HG03045 (cell line): ENCODE results near the gene GLI3.
A peak's percentile ranks its signal among the peaks of the same experiment; 100 is the strongest.

Experiments used
- ATAC-seq: cut with Tn5 transposase; IDR thresholded peaks from one replicate; pipeline ENCODE4 v1.9.1; 2021; ENCODE audit warnings: mild to moderate bottlenecking, moderate library complexity; ENCODE audit not compliant: unreplicated experiment

The GLI3 gene

DNA sequence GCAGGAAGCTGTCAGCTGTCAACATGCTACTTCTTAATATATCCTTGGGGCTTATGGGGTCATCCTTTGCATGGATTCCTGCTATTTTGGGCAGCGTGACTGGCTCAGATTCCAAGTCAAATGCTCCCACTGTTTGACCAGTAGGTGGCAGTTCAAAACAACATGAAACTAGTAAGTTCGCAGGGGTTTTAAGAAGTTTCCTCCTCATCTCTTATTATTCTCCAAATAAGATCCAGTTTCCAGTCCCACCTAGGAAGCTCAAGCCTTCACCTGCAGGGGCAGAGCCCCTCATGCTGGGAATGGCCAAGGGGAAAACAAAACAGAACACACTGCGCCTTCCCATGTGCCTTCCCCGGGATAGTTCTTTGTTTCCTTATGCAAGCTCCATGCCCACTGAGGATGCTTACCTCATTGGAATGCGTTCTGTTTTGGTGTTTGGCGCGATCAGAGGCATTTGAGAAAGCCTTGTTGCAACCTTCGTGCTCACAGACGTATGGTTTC, 259.8 kb downstream of the GLI3 start:
- no peak for ATAC-seq

DNA sequence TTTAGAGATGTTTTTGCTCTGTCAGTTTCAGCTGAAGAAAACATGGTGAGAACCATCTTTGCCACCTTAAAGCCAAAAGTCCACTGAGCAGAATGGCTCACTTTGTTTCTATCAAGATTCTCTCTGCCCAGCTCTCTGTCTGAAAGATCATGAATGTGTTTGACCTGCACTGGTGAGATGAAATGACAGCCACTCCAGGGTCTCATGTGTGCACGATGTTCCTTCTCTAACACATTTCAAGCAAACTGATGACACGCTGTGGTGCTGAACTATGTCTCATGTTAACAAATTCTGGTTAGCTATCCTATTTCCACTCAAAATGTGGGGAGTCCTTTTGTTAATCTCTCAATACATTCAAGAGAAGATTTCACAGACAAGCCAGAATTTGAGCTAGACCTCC, 260.6 kb downstream of the GLI3 start:
- no peak for ATAC-seq

DNA sequence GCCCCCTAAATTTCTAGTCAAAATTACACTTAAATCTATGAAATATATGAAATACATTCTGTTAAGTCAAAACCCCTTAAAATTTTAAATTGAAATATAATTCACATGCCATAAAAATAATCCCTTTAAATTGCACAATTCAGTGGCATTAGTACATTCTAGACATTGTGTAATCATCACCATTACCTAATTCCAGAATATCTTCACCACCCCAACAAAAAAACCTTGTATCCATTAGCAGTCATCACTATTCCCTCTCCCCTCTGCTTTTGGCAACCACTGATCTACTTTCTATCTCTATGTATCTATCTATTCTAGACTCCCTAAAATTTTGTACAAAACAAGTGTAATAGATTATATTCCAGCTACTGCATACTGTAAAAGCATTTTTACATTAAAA, 261.2 kb downstream of the GLI3 start:
- ATAC-seq = no peak

DNA sequence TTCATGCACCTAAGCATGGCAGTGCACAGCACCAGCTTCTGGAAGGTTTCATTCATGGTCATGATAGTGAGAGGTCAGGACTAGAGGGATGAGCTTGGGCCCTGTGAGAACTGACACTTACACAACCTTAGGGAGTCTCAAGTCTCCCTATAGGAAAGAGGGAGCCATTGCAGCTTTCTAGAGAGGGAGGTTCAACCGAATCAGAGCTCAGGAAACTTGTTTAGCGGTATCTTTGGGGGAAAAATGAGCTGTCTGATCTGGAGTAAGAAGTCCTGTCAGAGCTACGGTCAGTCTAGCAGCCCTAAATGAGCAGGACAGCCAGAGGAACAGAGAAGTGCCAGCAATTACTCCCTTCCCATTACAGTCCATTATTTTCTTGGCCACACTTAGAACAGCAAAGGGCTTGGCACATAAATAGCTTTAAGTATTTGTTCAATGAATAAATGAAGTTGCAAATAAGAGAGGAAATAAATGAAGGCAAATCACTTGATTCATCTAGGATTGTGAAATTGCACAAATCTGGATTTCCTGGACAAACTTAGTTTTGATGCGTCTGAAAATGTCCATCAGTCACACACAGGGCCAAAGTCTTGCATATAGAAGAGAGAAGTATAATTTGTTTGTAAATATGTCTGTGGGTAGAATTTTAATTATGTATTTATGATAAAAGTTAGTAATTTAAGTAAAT, 262.0 kb downstream of the GLI3 start:
- ATAC-seq = no peak

DNA sequence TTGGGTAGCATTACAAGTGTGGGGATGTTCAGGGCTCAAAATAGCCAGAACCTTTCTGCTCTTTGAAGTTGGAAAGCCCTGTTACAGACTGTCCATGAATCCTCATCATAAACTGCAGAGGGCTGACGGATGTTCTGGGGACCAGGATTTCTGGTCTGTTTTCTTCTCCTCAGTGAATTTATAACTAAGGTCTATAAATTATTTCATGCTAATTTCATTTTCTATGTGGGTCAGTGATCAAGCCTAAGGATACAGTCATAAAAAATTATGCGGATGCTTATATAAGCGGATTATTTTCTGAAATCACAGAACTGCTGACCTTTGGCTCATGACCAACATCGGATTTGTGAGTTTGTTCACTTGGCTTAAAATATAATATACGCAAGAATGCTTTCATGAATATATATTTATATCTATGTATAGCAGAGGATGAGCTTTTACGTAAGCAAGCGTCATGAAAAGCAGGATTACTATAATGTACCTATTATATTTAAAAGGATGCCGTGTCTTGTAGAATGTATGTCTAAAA, 263.7 kb downstream of the GLI3 start:
- no peak for ATAC-seq

DNA sequence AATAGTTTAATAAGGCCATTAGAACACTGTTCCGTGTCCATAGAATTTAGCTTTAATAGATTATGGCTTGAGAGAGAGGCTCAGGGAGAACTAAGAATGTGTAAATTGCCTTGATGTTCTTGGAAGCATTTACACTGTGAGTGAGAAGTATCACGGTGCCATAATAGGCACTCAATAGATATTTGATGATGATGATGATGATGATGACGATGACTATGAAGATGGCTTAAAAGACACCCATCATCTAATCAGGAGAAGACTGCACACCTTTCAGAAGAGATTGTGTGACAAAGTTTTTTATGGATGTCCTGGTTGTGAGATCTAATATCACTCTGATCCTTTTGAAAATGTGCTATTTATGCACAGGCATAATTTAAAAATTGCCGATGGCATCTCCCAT, 264.2 kb downstream of the GLI3 start:
- no peak for ATAC-seq

DNA sequence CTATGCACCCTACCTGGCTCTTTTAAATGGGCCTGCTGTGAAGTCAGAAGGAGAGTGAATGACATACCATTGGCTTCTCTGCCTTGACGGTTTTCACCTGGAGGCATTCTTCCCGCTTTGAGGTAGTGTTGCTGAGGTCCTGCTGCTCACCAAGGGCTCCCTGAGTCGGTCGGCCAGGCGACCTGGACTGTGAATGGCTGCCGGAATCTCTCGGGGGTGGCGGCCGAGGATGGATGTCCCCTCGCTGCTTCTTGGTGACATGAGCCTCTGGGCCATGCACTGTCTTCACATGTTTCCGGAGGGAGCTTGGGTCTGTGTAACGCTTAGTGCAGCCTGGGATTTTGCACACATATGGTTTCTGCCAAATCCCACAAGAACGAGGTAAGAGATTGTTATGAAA, 264.7 kb downstream of the GLI3 start:
- ATAC-seq = no peak

DNA sequence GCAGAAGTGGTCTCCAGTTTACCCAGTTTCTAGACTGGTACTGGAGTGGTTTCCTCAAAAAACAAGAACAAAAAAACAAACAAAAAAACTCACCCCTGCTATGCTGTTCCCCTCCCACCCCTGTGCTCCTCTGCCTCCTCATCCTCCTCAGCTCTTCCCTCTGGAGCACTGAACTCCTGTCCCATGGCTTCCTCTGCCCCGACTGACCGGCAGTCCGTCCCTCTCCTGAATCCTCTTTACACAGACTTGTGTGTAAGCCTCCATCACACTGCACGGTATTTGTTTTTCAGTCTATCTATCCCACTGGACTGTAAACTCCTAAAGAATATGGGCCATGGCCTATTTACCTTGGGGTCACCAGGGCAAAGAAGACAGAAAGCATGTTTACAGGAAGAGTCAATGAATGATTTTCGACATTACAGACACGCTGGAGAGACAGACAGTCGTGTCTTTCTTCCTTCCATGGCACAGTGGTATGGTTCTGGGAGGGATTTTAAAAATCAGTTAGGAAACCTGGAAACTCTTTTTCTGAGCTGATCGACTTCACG, 265.3 kb downstream of the GLI3 start:
- ATAC-seq = no peak

DNA sequence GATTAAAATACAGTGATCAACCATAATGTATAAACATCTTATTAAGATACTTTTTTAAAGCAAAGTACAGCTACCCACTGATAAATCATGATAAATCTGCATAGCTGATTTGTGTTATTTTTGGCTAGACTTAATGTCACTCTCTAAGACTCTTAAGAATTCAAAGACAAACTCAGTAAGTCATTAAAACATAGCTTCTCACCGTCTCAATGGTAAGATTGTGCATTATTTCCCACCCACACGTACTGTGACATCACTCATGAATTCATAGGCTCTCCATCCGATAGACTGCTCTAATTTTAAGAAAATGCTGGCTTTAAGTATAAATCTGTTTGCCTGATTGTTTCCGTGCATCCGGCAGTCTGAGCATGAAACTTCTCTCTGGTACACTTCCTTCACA, 266.1 kb downstream of the GLI3 start:
- ATAC-seq = no peak

DNA sequence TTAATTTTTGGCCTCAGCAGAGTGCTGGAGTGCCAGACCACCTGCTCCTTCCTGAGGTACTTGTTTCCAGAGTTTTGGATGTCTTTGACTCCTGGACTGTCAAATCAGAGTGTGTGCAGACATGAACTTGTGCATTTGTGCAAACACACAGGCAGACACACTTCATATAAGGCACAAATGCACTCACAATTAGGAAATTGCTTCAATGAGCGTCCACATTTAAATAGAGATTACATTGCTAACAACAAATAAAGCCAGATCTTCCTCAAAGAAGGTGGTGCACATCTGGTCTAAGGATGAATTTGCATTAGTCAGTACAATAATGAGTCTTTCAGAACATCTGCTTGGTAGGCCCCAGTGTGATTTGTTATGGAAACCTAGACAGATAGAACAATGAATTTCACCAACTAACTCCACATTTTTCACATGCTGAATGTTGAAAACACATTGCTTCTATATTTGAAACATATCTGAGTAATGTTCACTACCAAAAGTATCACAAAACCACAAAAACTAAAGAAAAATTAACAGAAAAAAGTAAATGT, 267.4 kb downstream of the GLI3 start:
- ATAC-seq = no peak

DNA sequence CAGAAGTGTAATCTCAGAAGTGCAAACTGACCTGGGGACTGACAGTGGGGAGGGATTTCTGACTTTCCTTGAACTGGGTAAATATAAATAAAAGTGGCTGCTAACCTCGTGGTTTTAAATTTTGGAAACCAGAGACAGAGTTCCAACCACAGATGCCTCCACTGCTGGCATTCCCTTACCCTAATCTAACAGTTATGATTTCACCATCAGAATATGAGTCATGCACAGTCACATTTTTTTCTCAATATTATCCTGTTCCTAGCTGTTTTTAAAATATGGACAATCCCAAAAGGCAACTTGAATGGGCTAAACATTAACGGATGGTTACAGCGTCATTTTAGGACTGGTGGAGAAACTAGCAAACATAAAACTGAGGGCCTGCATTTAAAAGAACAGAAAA, 269.9 kb downstream of the GLI3 start:
- no peak for ATAC-seq

DNA sequence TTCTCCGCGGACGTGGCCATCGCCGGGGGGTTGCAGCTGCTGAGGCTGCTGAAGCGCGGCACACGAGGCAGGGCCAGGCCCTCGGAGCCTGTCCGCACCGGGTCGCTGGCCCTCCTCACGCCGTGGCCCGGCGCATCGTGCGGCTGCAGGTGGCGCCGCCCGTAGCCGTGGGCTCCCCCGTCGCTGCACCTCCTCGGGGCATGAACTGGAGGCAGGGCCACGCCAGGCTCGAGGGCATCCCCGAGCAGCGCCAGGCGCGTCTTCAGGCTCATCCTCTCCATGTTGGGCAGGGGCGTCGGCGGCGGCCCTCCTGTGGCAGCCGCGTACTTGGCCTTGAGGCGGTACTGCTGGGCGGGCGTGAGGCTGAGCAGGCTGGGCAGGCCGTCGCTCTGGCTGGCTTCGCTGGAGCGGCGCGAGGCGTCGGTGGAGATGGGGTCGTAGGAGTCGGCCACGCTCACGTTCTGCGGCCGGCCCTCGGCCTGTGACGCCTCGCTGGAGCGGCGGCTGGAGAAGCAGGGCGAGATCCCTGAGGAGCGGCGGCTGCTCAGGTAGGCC, 271.0 kb downstream of the GLI3 start:
- no peak for ATAC-seq

DNA sequence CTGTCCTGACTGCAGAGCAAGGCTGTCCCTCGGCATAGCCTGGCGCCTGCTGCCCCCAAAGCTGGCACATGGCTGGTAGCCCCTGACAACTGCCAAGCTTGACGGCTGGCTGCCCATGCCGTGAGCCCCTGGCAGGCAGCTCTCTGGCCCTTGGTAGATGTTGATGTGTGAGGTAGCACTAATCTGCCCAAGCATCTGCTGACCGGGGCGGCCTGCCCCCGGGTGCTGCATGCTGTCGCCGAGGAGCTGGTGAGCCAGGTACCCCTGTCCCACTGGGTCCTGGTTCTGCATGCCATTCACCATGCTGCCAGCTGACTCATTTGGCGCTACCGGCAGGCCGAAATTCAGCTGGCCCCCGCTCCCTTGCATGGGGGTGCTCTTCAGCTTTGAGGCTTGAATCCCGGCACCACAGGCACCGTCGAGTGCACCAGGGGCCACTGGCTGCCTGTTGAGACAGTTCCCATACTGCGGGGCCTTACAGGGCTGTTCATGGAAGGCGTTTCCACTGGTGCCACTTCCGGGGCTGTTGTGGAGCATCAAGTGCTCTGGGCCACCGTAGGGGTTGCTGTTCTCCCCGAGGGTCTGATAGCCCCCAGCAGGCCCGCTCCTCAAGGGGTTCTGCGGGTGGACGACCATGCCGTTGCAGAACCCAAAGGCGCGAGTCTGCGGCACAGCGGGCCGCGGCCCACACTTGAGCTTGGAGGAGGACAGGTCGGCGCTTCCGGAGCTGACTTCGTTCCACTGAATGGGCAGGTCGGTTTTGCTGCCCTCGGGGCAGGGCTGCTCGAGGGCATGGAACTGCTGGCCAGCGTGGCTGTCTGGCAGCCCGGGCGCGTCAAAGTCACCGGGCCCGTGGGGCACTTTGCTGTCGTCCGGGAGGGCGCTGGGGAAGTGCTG, 271.9 kb downstream of the GLI3 start:
- no peak for ATAC-seq

DNA sequence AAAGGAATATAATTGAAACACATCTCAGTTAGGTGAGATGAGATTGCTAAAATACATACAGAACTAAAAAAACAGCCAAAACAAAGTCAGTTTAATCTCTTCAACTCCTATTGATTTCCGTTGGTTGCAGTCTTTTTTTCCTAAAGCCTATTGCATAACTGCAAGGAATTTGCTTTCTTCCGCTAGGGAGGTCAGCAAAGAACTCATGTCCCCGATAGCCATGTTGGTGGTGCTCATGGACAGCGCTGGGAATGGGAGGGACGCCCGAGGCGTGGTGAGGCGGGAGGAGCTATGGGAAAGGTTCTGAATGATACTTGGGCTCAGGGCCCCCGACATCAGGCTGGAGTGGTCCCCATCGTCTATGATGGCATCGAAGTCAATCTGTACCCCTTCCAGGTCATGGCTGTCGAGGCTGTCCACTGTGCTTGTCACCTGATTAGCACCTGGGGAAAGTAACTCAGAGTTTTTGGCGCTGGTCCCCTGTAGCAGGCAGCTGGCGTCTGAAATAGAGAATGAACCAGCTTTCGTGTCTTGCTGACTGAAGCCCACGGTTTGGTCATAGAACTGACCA, 272.7 kb downstream of the GLI3 start:
- no peak for ATAC-seq

DNA sequence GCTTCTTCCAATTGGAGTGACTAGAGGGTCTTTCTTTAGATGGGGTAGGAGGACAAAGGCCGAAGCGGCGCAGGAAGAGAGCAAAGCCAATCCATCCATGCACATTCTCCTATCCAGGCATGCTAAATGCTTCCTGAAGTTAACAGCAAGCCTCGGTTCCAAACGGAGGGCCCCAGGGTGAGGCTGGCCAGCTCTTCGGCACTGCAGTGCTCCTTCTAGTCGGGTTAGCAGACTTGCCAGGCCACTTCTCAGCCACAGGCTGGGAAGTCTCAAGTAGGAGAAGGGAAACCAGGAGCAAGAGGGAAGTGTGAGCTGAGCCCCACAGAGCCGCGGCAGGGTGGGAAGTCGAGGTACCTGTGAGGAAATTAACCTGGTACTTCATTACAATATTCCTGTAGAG, 280.3 kb downstream of the GLI3 start:
- no peak for ATAC-seq

DNA sequence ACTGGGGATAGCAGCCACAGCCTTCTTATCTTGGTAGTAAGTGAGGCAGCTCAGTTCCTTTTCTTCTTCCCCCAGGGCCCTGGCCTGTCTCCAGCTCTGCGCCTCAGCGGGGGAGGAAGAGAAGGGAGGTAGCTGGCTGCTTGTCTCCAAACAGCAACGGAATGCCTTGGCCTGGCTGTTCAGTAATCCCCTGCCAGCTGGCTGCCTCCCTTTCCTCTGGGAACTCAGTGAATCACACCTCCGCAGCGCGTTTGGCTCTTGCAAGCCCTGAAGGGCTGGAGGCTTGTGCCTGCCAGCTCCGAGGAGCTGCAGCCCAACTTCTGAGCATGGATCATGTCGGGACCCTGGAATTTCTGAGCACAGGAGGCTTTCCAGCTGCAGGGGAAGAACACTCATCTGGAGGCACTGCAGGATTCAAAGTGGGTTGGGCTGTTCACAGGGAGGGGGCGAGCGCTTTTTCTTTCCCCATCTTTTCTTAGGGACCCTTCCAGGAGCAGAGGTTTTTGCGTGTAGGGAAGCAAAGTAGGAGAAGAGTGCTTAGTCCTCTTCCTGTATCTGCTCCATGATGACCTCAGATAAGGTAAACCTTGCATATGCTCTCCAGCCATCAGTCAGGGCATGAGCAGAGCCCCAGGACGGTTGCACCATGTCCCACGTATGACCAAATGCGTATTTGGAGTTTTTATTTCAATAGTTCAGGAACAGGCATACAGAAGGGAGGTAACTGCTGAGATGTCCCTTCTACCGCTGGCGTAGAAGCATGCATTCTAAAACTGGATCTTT, 280.9 kb downstream of the GLI3 start:
- ATAC-seq = no peak

DNA sequence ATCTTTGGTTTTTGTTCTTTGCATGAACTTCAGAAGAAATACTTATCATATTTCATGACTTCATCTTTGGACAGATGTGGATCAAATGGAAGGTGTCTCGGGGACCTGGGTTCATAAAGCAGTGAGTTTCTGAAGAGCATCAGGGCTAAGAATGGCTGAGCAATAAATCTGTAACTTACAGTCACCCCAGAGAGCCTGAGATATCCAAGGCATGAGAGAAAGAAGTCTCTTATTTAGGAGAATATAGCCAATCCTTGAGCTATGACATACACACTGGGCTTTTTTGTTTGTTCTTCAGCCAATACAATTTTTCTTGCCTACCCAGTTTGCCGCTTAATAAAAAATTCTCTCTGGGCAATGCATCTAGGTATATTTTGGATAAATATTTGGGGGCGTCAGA, 281.6 kb downstream of the GLI3 start:
- no peak for ATAC-seq

DNA sequence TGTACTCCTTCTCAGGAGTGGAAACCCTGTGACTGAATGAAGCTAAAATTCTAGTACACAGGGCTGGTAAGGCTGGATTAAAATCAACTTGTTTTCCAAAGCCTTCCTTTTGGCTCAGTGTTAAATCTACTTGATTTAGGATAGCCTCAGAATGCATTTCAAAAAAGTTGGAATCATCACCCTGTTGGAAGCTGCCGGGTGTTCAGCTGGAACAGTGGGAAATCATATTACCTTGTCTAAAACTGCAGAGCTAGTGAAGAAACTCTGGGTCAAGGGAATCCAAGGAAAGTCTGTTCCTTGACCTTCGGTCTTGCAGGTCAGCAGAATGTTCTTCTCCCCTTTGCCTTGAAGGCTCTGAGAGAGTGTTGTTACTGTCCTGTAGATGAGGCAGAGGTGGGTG, 282.0 kb downstream of the GLI3 start:
- no peak for ATAC-seq

DNA sequence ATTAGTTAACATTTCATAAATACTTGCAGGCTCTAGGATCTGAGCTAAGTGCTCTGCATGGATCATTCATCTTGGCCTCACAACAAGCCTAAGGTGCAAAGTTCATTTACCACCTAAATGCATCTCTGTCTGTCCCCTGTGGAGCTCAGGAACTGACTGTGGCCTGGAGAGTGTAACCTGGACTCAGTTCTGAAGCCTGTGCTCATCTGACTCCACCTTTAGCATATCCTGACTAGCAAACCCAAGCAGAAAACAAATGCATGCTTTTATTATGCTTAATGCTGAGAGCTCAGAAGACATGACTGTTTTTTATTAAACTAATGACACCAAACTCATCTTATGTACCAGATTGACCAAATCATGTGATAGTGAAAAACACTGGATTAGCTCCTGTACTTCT, 288.5 kb downstream of the GLI3 start:
- no peak for ATAC-seq

DNA sequence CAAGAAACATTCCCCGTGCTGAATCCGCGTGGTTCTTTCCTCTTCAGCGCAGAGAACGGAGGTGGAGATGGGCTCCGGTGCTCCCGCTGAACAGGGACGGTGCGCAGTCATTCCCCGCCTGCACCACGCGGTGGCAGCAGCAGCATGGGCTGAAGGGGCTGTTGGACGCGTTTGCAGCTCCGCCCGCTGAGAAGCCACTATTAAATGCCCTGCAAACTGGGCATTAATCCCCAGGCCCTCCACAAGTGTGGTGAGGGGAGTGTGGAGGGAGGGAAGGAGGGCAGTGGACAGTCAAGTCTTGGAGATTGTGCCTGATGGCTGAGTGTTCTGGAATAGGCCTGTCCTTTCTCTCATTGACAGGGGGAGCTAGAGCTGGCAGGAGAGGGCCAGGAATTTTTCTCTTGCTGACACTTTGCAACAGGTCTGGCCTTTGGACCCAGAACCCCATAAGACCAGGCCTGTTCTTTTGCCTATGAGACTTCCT, 293.9 kb downstream of the GLI3 start:
- peak; percentile 72 for ATAC-seq
